Eye (tissue), 1 donor: ENCODE data around the gene TREML1.
A peak's percentile ranks its signal among the peaks of the same experiment; 100 is the strongest.
"Not testable (repeated sequence)": the region's sequence is repeated elsewhere in the genome, so short reads cannot be mapped to it uniquely, and the experiment has no call there.

Experiments used
- DNase-seq: peaks from one replicate; pipeline ENCODE4 v3.0.0-alpha.2; 2015

TREML1 gene, protein sequence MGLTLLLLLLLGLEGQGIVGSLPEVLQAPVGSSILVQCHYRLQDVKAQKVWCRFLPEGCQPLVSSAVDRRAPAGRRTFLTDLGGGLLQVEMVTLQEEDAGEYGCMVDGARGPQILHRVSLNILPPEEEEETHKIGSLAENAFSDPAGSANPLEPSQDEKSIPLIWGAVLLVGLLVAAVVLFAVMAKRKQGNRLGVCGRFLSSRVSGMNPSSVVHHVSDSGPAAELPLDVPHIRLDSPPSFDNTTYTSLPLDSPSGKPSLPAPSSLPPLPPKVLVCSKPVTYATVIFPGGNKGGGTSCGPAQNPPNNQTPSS

GRCh38 chr6:41153992-41154625, at the start of gene TREML1:
Gene TREML1, minus strand, starts transcription at chr6:41154347. Its CDS starts 59 bp downstream, at chr6:41154288.
- no peak for DNase-seq

DNA sequence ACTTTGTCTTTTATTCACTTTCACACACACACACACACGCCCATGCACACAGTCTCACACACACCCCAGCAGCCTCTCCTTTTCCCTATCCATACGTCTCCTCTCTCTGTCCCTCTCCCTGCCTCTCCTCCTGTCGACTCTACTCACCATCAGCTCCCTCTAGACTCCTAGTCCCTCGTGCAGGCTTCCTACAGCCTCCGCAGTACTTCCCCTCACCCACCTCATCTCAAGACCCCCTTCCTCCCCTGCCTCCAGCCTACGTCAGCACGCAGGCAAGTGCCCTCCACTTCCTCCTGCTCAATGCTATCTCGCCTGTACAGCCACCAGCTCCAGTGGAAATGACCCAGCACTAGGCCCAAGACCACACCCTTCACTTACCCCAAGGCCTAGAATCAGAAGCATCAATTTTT, 47.6 kb upstream of the TREML1 start:
- no peak for DNase-seq

DNA sequence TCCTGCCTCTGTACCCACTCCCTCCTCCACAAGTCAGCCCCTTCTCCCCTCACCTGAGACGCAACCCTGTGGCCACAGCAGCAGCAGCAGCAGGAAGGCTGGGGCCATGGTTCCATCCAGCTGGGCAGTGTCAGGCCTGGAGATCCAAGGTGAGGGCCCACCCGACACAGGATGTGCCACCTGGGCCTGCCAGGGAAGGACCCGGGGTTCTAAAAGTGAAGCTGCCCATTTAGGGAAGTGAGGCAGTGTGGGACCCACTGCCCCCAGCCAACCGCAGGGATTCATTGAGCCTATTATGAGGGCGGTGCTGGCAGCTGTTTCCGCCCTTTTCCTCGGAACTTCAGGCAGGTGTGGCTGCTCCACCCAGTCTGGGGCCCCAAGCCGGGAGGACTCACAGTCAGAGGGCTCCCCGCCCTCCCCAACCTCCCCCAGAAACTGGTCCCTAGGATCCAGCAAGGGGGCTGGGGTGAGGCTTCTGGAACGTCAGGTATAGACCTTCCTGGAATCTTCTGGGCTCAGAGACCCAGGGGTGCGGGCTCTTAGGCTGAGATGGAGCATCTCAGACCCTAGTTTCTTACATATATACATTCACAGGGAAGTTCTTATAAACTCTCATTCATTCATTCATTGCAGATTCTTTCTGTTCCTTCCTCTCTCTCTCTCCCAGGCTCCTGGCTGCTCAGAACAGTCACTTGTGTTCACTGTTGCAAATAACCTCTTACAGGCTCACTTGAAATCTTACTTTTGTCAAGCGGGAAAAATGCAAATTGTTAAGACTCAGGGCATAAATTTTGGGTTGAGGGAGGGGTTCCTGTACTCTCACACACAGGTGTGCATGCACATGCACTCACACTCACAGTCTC, 47.0 kb upstream of the TREML1 start, which contains the start of gene TREML2:
Gene TREML2, minus strand, starts transcription at position 249 of the 863 bp plus-strand sequence. Its CDS starts 141 bp downstream, at position 108.
- DNase-seq = no peak

GRCh38 chr6:41200296-41200900, 46.3 kb upstream of the TREML1 start:
- DNase-seq = peak; percentile 19

- no peak for DNase-seq
Measured at GRCh38 chr6:41199552-41200246, 45.6 kb upstream of the TREML1 start.

GRCh38 chr6:41197234-41197633, 43.1 kb upstream of the TREML1 start:
- DNase-seq = no peak

- no peak for DNase-seq
Measured at GRCh38 chr6:41194386-41194785, 40.2 kb upstream of the TREML1 start.

DNA sequence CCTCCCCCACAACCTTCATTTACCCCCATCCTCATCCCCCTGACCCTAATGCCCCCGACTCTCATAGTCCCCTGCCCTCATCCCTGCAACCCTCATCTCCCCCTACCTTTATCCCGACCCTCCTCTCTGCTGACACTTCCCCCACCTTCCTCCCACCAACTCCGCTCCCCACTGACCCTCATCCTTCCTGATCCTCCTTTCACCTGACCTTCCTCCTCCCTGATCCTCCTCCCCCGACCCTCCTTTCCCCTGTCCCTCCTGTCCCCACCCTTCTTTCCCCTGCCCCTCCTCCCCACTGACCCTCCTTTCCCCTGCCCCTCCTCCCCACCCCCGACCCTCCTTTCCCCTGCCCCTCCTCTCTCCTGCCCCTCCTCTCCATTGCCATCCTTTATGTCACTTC, 39.7 kb upstream of the TREML1 start:
- no peak for DNase-seq

DNA sequence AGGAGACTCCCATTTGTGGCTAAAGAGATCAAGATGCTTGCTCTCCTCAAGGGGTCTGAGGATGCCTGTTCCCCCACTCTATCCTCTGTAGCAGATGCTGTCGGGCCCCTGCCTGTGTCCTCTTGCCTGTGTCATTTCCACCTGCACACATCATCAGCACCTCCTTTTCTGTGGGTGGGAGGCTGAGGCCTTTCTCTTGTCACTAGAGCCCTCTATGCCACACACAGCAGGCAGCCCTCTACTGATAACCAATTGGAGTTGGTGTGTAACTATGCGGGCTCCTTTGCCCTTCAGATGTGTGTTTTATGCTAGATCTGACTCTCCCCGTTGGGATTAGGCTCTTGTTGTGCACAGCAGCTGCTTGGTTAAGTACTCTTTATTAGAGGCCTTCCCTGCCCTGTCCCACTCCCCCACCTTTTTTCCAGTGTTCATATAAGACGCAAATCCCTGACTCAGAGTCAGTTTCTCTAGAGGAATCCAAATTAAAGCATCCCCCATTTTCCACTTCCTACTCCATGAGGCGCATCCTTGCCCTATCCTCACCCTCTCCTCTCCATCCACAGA, 39.1 kb upstream of the TREML1 start:
- DNase-seq = peak; percentile 9

DNA sequence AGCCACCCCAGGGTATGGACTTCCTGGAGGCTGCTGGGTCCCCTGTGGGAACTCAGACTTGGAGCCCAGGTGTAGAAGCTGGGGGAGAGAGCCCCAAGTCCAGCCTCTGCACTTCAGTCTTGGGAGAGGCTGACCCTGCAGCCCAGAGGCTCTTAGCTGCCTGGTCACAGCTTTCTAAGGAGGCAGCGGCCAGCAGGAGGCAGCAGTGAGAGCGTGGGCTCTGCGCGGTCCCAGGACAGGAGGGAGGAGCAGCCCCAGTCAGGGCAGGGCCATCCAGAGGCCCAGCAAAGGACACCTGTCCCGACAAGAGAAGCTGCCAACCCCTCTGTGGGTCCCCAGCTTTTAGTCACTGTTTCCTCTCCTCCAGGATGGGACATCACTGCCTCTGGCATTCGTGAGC, 37.4 kb upstream of the TREML1 start:
- peak; percentile 34 for DNase-seq

- no peak for DNase-seq
Measured at GRCh38 chr6:41190791-41191190, 36.6 kb upstream of the TREML1 start.

DNA sequence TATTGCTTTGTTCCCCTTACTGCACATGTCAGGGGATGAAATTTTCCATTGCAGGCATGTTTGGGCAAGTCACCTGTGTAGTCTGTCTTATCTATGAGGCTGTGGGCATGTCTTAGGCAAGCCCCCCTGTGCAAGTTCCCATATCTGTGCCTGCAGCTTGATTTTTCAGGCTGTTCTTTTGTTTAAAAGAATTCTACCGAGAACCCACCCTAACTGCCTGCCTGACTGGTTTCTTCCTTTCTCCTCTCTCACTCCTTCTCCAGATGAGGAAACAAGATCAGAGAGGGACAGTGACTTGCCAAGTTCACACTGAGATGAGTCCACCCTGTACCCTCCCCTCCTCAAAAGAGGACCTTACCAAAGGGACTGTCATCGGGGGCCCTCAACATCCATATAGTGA, 35.8 kb upstream of the TREML1 start:
- no peak for DNase-seq

DNA sequence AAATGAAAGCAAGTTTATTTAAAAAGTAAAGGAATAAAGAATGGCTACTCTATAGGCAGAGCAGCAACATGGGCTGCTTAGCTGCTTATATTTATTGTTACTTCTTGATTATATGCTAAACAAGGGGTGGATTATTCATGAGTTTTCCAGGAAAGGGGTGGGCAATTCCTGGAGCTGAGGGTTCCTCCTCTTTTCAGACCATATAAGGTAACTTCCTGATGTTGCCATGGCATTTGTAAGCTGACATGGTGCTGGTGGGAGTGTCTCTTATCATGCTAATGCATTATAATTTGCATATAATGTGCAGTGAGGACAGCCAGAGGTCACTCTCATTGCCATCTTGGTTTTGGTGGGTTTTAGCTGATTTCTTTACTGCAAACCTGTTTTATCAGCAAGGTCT, 34.9 kb upstream of the TREML1 start:
- not testable (repeated sequence) for DNase-seq

DNA sequence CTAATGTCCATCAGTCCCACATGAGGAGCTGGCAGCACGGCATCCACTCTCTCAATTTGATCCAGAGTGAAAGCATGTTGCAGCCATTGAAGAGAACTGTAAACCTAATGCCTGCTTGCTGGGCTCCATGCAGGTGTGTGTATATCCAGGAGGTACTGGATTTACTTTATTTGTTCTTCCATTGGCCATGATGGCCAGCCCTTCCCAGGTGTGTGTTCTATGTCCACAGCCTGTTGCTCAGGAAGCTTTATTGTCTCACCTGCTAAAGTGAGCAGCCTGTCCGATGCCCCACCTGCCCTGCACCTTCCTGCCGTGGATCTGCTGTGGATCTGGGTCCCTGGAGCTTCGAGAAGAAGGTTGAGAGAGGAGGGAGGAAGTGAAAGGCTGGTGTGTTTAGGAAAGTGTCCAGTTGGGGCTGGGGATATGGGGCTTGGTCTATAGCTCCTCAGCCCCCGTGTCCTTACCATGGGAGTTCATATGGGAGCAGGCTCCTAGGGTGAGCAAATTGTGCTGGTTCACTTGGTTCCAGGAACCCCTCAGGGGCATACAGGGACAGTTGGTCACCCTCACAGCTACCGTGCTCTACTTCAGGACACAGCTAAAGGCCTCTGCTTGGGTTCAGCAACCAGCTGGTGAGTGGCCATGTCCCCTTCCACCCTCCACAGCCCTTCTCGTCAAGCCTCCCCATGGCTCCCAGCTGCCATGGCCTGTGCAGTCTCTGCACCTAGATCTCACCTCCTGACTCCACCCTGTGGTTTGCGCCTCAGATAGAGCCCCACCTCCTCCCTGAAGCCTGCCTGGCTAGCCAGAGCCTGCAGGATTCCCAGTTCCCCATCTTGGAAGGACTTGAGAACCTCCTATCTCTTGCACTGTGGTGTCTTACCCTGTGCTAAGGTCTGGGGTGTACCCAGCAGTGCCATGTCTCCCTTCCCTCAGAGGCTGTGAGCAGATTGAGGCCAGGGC, 34.1 kb upstream of the TREML1 start:
- DNase-seq = no peak

DNA sequence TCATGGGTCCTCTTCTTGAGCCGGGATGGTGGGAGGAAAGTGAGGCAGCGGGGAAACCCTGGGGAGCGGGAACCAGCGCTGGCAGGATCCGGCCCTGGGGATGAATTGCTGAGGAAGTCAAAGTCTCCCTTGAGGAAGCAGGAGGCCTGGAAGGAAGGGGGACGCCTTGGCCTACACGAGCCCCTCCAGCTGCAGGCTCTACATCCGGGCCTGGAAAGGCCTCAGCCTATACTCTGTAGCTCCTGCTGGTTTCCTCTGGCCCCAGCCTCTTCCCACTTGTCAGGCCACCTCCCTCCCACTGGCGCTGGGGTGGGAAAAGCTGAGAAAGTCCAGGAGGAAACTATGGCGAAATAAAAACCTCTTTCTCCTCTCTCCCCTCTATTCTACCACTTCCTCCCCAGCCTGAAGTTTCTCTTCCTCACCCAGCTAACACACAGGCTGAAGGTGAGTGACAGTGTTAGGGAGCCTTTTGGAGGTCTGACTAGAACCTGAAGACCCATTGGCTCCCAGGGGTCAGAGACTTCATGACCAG, 31.9 kb upstream of the TREML1 start:
- DNase-seq = no peak

DNA sequence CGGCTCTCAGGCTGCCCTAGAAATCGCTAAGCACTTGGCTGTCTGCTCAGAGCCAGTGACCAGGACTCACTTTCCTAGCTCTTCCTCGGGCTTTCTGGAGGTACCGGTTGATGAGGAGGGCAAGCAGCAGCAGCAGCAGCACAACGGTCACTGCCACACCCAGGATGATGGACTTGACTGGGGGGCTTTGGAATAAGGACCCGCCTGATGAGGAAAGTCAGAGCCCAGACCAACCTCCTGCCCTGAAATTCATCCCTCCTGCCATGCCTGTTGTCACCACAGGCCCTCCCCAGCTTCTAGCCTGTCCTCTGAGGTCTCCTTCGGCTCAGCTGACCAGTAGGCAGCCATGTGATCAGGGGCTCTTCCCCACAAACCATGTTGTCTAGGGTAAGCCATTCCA, 30.6 kb upstream of the TREML1 start:
- no peak for DNase-seq

DNA sequence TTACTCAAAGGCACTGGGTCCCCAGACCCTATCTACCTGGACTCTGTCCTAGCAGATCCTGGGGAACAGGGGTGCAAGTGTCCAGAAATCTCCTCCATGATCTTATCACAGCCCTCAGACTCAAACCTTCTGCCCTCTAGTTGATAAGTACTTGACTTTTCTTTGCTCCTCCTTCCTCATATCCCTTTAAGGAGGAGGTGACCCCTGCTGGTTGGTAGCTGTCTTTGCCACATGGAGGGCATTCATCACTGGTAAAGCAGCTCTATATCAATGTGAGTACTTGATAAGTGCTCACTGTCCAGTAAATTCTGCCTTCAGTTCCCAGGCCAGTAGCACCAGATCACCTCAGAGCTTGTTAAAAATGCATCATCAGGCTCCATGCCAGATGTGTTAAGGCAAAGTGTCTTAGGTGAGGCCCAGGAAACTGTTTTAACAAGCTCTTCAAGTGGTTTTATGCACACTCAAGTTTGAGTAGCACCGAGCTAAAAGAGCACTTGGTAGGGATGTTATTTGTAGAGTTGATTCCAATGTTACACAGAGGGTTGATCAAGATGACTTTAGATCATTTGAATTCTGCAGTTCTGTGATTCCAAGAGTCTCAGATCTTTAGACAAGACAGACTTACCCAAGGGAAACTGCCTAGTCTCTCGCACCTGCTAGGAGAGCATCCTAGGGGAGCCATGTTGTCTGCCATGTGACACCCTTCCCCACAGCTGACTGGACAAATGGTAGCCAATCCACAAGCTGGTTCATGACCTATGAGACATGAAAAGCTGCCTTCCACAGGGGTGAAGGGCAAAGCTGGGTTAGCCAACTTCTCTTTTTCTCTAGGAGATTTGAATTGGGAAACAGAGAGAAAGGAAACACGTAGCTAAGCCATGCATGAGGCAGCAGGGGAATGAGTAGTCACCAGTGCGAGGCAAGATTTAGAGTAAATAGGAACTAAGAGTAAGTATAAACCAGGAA, 28.2 kb upstream of the TREML1 start:
- DNase-seq = peak; percentile 25

DNA sequence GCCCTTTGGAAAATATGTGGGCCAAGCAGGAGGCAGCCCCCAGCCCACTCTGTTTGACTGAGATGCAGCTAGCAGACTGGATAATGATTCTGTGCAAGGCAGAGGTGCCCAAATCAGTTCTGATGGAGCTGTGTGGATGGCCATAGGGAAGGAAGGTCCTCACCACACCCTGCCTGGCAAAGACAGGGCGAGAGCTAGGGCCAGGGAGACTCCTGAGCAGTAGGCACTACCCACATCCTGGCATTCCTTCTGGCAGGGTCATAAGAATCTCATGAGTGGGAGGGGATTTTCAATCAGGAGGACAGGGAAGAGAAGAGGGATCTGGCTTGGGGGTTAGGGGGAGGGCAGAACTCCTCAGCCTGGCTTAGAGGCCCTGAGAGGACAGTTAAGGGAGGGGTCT, 27.4 kb upstream of the TREML1 start:
- no peak for DNase-seq

DNA sequence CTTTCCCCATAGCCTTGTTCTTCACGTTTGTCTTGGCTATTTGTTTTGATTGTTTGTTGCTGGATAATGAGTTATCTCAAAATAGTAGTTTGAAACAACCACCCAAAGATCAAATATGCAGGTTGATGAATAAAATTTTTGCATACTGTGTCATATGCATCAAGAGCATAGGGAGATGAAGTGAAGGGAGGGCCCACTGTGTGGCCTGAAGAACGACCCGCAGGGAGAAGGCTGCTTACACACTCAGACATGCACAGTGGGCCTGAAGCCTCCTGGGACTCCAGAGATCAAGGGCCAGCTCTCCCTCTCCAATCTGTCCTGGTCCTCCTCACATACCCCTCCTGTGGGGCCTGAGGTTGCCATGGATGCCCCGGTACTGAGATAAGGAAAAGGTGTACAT, 25.0 kb upstream of the TREML1 start:
- no peak for DNase-seq
